ENCODE results near the gene CDH11. TPM values are rescaled to one million over a fixed set of nuclear protein-coding genes. Genes with fewer than 3 reads are reported as not detected.

CDH11 gene
- total and polyA plus RNA-seq, 2 of the 4 experiments (the other 2 are of a cell fraction) = 266 to 601 TPM

GRCh38 chr16:65037556-65037955 lies 84.3 kb downstream of the CDH11 start:
- no peak overlapping the region; the same call in 1 of the 2 replicates for H3K4me2 ChIP-seq (ENCODE audit: low read depth, low read length)
- in situ Hi-C loops (cut with MboI; ENCODE audit: low sequenced_read_pairs) (no loop called here), intact Hi-C loops (cut with micrococcal nuclease) (no loop called here), dilution Hi-C loops (cut with HindIII; ENCODE audit: low sequenced_read_pairs, unreplicated experiment) (no loop called here)
- no peak overlapping the region for H2BK20ac ChIP-seq (ENCODE audit: low read depth, low read length)
- no TSS peak for BruUV-seq (replicated peaks)
- no peak overlapping the region for H4K8ac ChIP-seq (ENCODE audit: low read depth in 2 of 2, low read length in 2 of 2)
- no peak overlapping the region for H4K91ac ChIP-seq (ENCODE audit: insufficient read depth, low read depth, low read length)
- ChIA-PET POLR2A (ENCODE audit: unreplicated experiment) (no interaction called here), CTCF (no interaction called here)
- ATAC-seq (ENCODE audit: low read depth) (no peak), DNase-seq (no peak)
- H4K20me1 ChIP-seq (ENCODE audit: insufficient read depth, low read length) = peaks cover 74% of the 10 kb centered on the region
- no peak overlapping the region for H3K4ac ChIP-seq (ENCODE audit: low read depth, low read length)
- no peak overlapping the region for H3K9ac ChIP-seq (ENCODE audit: low read depth, low read length)
- no peak overlapping the region for H3K27ac ChIP-seq (ENCODE audit: insufficient read depth, low read length)
- no peaks in the 10 kb centered on the region for H3K9me3 ChIP-seq (ENCODE audit: control insufficient read depth, insufficient read depth, low read length)
- H2BK15ac ChIP-seq (ENCODE audit: low read depth, low read length) = no peak overlapping the region
- H2AK5ac ChIP-seq (ENCODE audit: low read depth, low read length) = no peak overlapping the region
- TF ChIP-seq MXI1 (IDR thresholded peaks at IDR 0.05; ENCODE audit: borderline replicate concordance, low read depth, low read length) (no peak), MAFK (IDR thresholded peaks at IDR 0.05; ENCODE audit: low read depth, low read length) (no peak), USF2 (IDR thresholded peaks at IDR 0.05; ENCODE audit: low read depth, low read length) (no peak), SMC3 (IDR thresholded peaks at IDR 0.05; ENCODE audit: low read depth, low read length) (no peak), NFE2L2 (IDR thresholded peaks at IDR 0.05; ENCODE audit: low read depth, low read length) (no peak), CTCF (conservative IDR thresholded peaks at IDR 0.05; ENCODE audit: low read depth, low read length) (no peak), POLR2A (IDR thresholded peaks at IDR 0.05; ENCODE audit: low read depth, low read length) (no peak), RFX5 (IDR thresholded peaks at IDR 0.05; ENCODE audit: low read depth, low read length) (no peak), MAZ (IDR thresholded peaks at IDR 0.05; ENCODE audit: borderline replicate concordance, low read depth, low read length) (no peak), ELK1 (IDR thresholded peaks at IDR 0.05; ENCODE audit: borderline replicate concordance, low read depth, low read length) (no peak), CHD1 (IDR thresholded peaks at IDR 0.05; ENCODE audit: low read depth, low read length) (no peak), RAD21 (IDR thresholded peaks at IDR 0.05; ENCODE audit: low read length) (no peak), BHLHE40 (IDR thresholded peaks at IDR 0.05; ENCODE audit: low read depth, low read length) (no peak)
- WGBS, 2 experiments (ENCODE audit: extremely low coverage in 2 of 2, insufficient read length in 1 of 2) = 89% methylated on average over 4 of the region's 4 CpGs; no CpG with 5 or more reads in 1 of the 2 experiments
- H3K9me1 ChIP-seq (ENCODE audit: insufficient read depth, low read length) = peaks cover 16% of the 10 kb centered on the region; the same call in 1 of the 2 replicates
- H3K18ac ChIP-seq (ENCODE audit: low read depth, low read length) = no peak overlapping the region
- no peak overlapping the region for H2AK9ac ChIP-seq (replicated peaks; ENCODE audit: low read depth, low read length, poor library complexity)
- H3K4me3 ChIP-seq (ENCODE audit: insufficient read depth, low read depth, low read length) = no peak overlapping the region
- peaks cover 52 to 80% of the 10 kb centered on the region in 2 experiments for H3K79me1 ChIP-seq (ENCODE audit: low read depth in 1 of 2, low read length in 2 of 2)
- H3K36me3 ChIP-seq (ENCODE audit: control insufficient read depth, insufficient read depth, low read length) = peaks cover 29% of the 10 kb centered on the region
- no peak overlapping the region for H3K23ac ChIP-seq (ENCODE audit: low read depth, low read length)
- no peak overlapping the region for H2AFZ ChIP-seq (replicated peaks; ENCODE audit: low read length, poor library complexity)
- H4K5ac ChIP-seq (ENCODE audit: low read depth, low read length) = no peak overlapping the region
- no peak overlapping the region for H2BK120ac ChIP-seq (ENCODE audit: low read depth, low read length)
- H3K27me3 ChIP-seq (ENCODE audit: control insufficient read depth, insufficient read depth, low read length) = no peaks in the 10 kb centered on the region
- no peak overlapping the region for H3K56ac ChIP-seq (ENCODE audit: extremely low read depth, insufficient read depth, low read length)
- no peak overlapping the region for H3K14ac ChIP-seq (replicated peaks; ENCODE audit: low read depth, low read length)
- no peak overlapping the region for H2BK5ac ChIP-seq (ENCODE audit: low read depth, low read length, poor library complexity, severe bottlenecking)
- peaks cover 12% of the 10 kb centered on the region for H3K4me1 ChIP-seq (ENCODE audit: control insufficient read depth, insufficient read depth, low read length)
